Left lung (tissue), 10 donors: Measurements from ENCODE around the gene CACNB4. TPM values are rescaled to one million over a fixed set of nuclear protein-coding genes. Genes with fewer than 3 reads are reported as not detected.

Source experiments
- ATAC-seq: fragments of 200-7000 bp; cut with Tn5 transposase; one replicate; pipeline ENCODE4 v1.9.1; 2020; ENCODE audit warnings: moderate library complexity
- DNase-seq, 4 donors: peaks; one replicate each; pipeline ENCODE4 v3.0.0-alpha.2; 2013 to 2020
- H3K27ac ChIP-seq, 2 donors: fragments of 200-600 bp; sonication (generic) in 1 of 2; one replicate each; pipeline versions ENCODE4 v1.5.0 to v1.8.0; 2020 to 2021
- H3K27me3 ChIP-seq, 2 donors: fragments of 200-600 bp; sonication (generic) in 1 of 2; one replicate each; pipeline versions ENCODE4 v1.5.0 to v1.8.0; 2020 to 2021
- H3K36me3 ChIP-seq, 2 donors: fragments of 200-600 bp; sonication (generic) in 1 of 2; one replicate each; pipeline versions ENCODE4 v1.5.0 to v1.8.0; 2020 to 2021
- H3K4me1 ChIP-seq, 2 donors: fragments of 200-600 bp; one replicate each; pipeline ENCODE4 v1.8.0; 2021
- H3K4me3 ChIP-seq, 2 donors: fragments of 200-600 bp; sonication (generic) in 1 of 2; one replicate each; pipeline versions ENCODE4 v1.5.0 to v1.8.0; 2020 to 2021; ENCODE audit warnings: mild to moderate bottlenecking in 1 of 2
- H3K9me3 ChIP-seq, 2 donors: fragments of 200-600 bp; sonication (generic) in 1 of 2; one replicate each; pipeline versions ENCODE4 v1.5.0 to v1.8.0; 2020 to 2021
- intact Hi-C, 2 donors: fragments of 100-400 bp; cut with DNase I; formaldehyde crosslinking; loops; one replicate each; pipeline versions ENCODE4 v1.11.2 to v1.14.2; 2022
- polyA plus RNA-seq, 6 donors: library from polyadenylated mRNA; unstranded; fragments of 120-200 nt; gene quantifications; one replicate each; pipeline ENCODE4 v1.2.1, GENCODE V29; 2013; ENCODE audit not compliant: insufficient read length in 6 of 6
- total RNA-seq, 2 donors: library from RNA; stranded (reverse); fragmentation: NEBNext Ultra II Directional; extraction: Animal tissue kit (Norgen Biotek cat#: 25700); gene quantifications; one replicate each; pipeline ENCODE4 v1.2.1, GENCODE V29; 2021
- TF ChIP-seq, protein P1 (sequence below), 2 donors: fragments of 200-600 bp; sonication (generic) in 1 of 2; IDR thresholded peaks; one replicate each; pipeline versions ENCODE4 v1.5.0 to v1.8.0; 2021; ENCODE audit warnings: antibody characterized with exemption in 2 of 2
- donor health status: DM: no; HTN: yes; CAD: no.
- donor health status: DM: no; HTN: no; CAD: no.

CACNB4 gene
- total and polyA plus RNA-seq, 8 donors: 5.9 to 11.2 (median 8.6) TPM

DNA sequence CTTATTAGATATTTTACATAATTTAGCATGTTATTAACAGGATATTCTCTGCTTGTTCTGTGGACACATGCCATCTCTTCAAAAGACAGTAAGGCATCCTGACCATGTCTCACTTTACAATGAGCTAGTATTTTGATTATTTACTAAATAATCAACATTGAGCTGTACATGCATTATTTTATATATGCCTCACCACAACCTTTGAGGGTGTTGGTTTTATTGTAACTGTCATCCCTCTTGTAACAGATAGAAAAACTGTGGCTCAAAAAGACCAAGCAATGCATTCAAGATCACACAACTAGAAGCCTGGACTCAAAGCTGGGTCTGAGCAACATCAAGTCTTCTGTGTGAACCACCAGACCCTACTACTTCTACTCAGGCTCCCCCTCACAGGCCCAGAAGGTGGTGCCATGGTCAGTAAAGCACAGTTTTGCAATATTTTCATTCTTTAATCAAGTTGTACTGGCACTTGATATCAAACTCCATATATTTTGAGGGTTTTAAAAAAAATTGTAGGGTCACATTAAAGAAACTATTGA, 165.5 kb downstream of the CACNB4 start:
- Histone ChIP-seq H3K27ac (no peak overlapping the region), H3K4me3 (no peak overlapping the region), H3K4me1 (peaks cover 0 to 2% of the 10 kb centered on the region in 2 donors), H3K36me3 (no peaks in the 10 kb centered on the region), H3K9me3 (no peaks in the 10 kb centered on the region), H3K27me3 (no peaks in the 10 kb centered on the region)
- TF ChIP-seq, protein P1, sequence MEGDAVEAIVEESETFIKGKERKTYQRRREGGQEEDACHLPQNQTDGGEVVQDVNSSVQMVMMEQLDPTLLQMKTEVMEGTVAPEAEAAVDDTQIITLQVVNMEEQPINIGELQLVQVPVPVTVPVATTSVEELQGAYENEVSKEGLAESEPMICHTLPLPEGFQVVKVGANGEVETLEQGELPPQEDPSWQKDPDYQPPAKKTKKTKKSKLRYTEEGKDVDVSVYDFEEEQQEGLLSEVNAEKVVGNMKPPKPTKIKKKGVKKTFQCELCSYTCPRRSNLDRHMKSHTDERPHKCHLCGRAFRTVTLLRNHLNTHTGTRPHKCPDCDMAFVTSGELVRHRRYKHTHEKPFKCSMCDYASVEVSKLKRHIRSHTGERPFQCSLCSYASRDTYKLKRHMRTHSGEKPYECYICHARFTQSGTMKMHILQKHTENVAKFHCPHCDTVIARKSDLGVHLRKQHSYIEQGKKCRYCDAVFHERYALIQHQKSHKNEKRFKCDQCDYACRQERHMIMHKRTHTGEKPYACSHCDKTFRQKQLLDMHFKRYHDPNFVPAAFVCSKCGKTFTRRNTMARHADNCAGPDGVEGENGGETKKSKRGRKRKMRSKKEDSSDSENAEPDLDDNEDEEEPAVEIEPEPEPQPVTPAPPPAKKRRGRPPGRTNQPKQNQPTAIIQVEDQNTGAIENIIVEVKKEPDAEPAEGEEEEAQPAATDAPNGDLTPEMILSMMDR (IDR thresholded peaks at IDR 0.05): no peak
- ATAC-seq (no peak), DNase-seq (no peak)
- intact Hi-C loops: no loop called here

- Histone ChIP-seq H3K27ac (no peak overlapping the region), H3K4me1 (peaks cover 0 to 9% of the 10 kb centered on the region in 2 donors), H3K4me3 (no peak overlapping the region), H3K36me3 (no peaks in the 10 kb centered on the region), H3K9me3 (no peaks in the 10 kb centered on the region), H3K27me3 (no peaks in the 10 kb centered on the region)
- TF ChIP-seq, protein P1 (IDR thresholded peaks at IDR 0.05): no peak
- ATAC-seq (no peak), DNase-seq (no peak)
- intact Hi-C loops: no loop called here
Measured at GRCh38 chr2:151931756-151932155, 167.1 kb downstream of the CACNB4 start.

DNA sequence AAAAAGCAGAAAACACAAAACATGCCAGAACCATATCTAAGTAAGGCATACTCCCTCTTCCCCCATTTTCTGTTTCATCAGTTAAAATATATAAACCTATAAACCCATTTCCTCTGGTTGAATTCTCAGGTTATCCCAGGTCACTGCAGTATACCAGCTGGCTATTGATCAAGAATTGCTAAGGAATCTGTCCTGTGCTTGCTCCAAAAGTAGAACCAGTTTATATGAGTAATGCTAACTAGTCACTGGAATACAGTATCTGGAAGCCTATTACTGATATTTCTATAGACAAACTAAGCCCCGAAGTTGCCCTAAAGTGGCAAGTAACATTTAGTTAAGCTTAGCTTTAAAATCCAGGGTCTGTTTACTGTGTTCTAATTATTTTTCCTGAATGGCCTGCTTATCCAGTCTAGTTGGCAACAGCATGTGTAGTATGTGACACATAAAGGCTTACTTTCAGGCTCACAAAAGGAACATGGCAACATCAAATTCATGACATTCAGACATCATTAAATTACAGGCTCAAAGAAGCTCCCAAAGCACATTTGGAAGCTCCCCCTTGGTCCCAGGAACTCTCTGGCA, 167.7 kb downstream of the CACNB4 start:
- intact Hi-C loops: no loop called here
- ATAC-seq (no peak), DNase-seq (no peak)
- peaks cover 0 to 9% of the 10 kb centered on the region in 2 donors for H3K4me1 ChIP-seq
- no peak overlapping the region for H3K27ac ChIP-seq
- TF ChIP-seq, protein P1 (IDR thresholded peaks at IDR 0.05): no peak
- no peak overlapping the region for H3K4me3 ChIP-seq
- H3K36me3 ChIP-seq: no peaks in the 10 kb centered on the region
- H3K27me3 ChIP-seq: no peaks in the 10 kb centered on the region
- H3K9me3 ChIP-seq: no peaks in the 10 kb centered on the region

- DNase-seq (no peak), ATAC-seq (no peak)
- no peaks in the 10 kb centered on the region for H3K27me3 ChIP-seq
- H3K4me3 ChIP-seq: no peak overlapping the region
- H3K36me3 ChIP-seq: no peaks in the 10 kb centered on the region
- peaks cover 0 to 9% of the 10 kb centered on the region in 2 donors for H3K4me1 ChIP-seq
- intact Hi-C loops: no loop called here
- H3K9me3 ChIP-seq: no peaks in the 10 kb centered on the region
- no peak overlapping the region for H3K27ac ChIP-seq
- TF ChIP-seq, protein P1 (IDR thresholded peaks at IDR 0.05): no peak
Measured at GRCh38 chr2:151930042-151930441, 168.8 kb downstream of the CACNB4 start.

DNA sequence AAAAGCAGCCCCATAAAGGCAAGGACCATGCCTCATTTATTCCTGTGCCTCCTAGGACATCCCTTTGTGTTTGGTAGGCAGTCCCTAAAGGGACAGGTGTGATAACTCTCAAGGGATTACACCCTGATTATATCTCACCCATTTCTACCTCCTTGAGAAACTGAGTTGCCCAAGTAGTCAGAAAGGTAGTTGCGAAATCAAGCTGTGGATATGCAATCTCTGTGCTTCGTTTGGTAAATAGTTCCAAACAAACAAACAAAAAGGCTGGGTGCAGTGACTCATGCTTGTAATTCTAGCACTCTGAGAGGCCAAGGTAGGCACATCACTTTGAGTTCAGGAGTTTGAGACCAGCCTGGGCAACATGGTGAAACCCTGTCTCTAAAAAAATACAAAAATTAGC, 170.5 kb downstream of the CACNB4 start:
- DNase-seq: no peak
- Histone ChIP-seq H3K9me3 (no peaks in the 10 kb centered on the region), H3K27me3 (no peaks in the 10 kb centered on the region), H3K4me1 (peaks cover 2 to 12% of the 10 kb centered on the region in 2 donors), H3K36me3 (no peaks in the 10 kb centered on the region), H3K27ac (peak overlapping the region in 1 of 2 donors; percentile 6), H3K4me3 (no peak overlapping the region)
- ATAC-seq: peak; percentile 49
- TF ChIP-seq, protein P1 (IDR thresholded peaks at IDR 0.05): no peak
- intact Hi-C loops: no loop called here
